Trophoblast cell (in vitro differentiated cells and primary cell): ENCODE measurements around the gene ATP8A2.

Source experiments
- DNase-seq, 2 donors: peaks; one replicate each; pipeline ENCODE4 v3.0.0-alpha.2; 2016
- H2AFZ ChIP-seq: 2 replicates; pipeline ENCODE4 v1.6.1; 2013; ENCODE audit warnings: low read length, moderate library complexity, mild to moderate bottlenecking; ENCODE audit not compliant: insufficient read depth, poor library complexity
- H2AK5ac ChIP-seq: 2 replicates; pipeline ENCODE4 v1.6.1; 2013; ENCODE audit warnings: mild to moderate bottlenecking, low read length
- H2BK120ac ChIP-seq: 2 replicates; pipeline ENCODE4 v1.6.1; 2013; ENCODE audit warnings: low read length, mild to moderate bottlenecking, moderate library complexity; ENCODE audit not compliant: insufficient read depth, poor library complexity
- H2BK12ac ChIP-seq: 2 replicates; pipeline ENCODE4 v1.6.1; 2013; ENCODE audit warnings: mild to moderate bottlenecking, low read length, moderate library complexity
- H2BK5ac ChIP-seq: 2 replicates; pipeline ENCODE4 v1.6.1; 2013; ENCODE audit warnings: low read length, low read depth, moderate library complexity, mild to moderate bottlenecking; ENCODE audit not compliant: poor library complexity
- H3K14ac ChIP-seq: 2 replicates; pipeline ENCODE4 v1.6.1; 2013; ENCODE audit warnings: mild to moderate bottlenecking, low read length
- H3K18ac ChIP-seq: 2 replicates; pipeline ENCODE4 v1.6.1; 2013; ENCODE audit warnings: mild to moderate bottlenecking, low read length
- H3K23ac ChIP-seq: 2 replicates; pipeline ENCODE4 v1.6.1; 2013; ENCODE audit warnings: low read length
- H3K27ac ChIP-seq: 2 replicates; pipeline ENCODE4 v1.5.1; 2013; ENCODE audit warnings: low read depth, mild to moderate bottlenecking, inconsistent platforms, low read length, moderate library complexity
- H3K27me3 ChIP-seq: 2 replicates; pipeline ENCODE4 v1.6.1; 2013; ENCODE audit warnings: inconsistent platforms, mild to moderate bottlenecking, low read length, moderate library complexity; ENCODE audit not compliant: insufficient read depth
- H3K36me3 ChIP-seq, 2 experiments: 1 replicate in 1 of 2; 2 replicates in 1 of 2; pipeline ENCODE4 v1.6.1; 2013; ENCODE audit warnings: low read length in 2 of 2, mild to moderate bottlenecking in 2 of 2, moderate library complexity in 1 of 2; ENCODE audit not compliant: insufficient read depth in 2 of 2, control insufficient read depth in 1 of 2
- H3K4ac ChIP-seq: 2 replicates; pipeline ENCODE4 v1.6.1; 2013; ENCODE audit warnings: low read depth, mild to moderate bottlenecking, low read length, moderate library complexity
- H3K4me1 ChIP-seq, 2 experiments: 1 replicate in 1 of 2; 2 replicates in 1 of 2; pipeline ENCODE4 v1.6.1; 2013; ENCODE audit warnings: low read length in 2 of 2, mild to moderate bottlenecking in 2 of 2, moderate library complexity in 1 of 2; ENCODE audit not compliant: insufficient read depth in 2 of 2, control insufficient read depth in 1 of 2
- H3K4me2 ChIP-seq: 2 replicates; pipeline ENCODE4 v1.6.1; 2013; ENCODE audit warnings: inconsistent platforms, mild to moderate bottlenecking, low read length, moderate library complexity
- H3K4me3 ChIP-seq: 2 replicates; pipeline ENCODE4 v1.5.1; 2013; ENCODE audit warnings: mild to moderate bottlenecking, low read depth, low read length, inconsistent platforms
- H3K79me1 ChIP-seq: one replicate; pipeline ENCODE4 v1.6.1; 2013; ENCODE audit warnings: low read length
- H3K79me2 ChIP-seq: 2 replicates; pipeline ENCODE4 v1.6.1; 2013; ENCODE audit warnings: low read length, mild to moderate bottlenecking; ENCODE audit not compliant: control insufficient read depth, insufficient read depth, poor library complexity
- H3K9ac ChIP-seq: 2 replicates; pipeline ENCODE4 v1.6.1; 2013; ENCODE audit warnings: mild to moderate bottlenecking, low read length
- H3K9me3 ChIP-seq: 2 replicates; pipeline ENCODE4 v1.6.1; 2013; ENCODE audit warnings: low read depth, mild to moderate bottlenecking, control low read depth, inconsistent platforms, low read length; ENCODE audit not compliant: insufficient read depth
- H4K12ac ChIP-seq: 2 replicates; pipeline ENCODE4 v1.6.1; 2013; ENCODE audit warnings: low read depth, mild to moderate bottlenecking, low read length, moderate library complexity
- H4K8ac ChIP-seq: 2 replicates; pipeline ENCODE4 v1.6.1; 2013; ENCODE audit warnings: low read depth, mild to moderate bottlenecking, low read length, moderate library complexity
- H4K91ac ChIP-seq: one replicate; pipeline ENCODE4 v1.6.1; 2013; ENCODE audit warnings: low read depth, mild to moderate bottlenecking, low read length, moderate library complexity
- WGBS: extraction: QIAGEN DNeasy Blood & Tissue Kit; methylation state at CpG from one replicate; pipeline ENCODE4 v1.1.7; 2013; ENCODE audit warnings: missing lambda C conversion rate; ENCODE audit not compliant: insufficient read length, insufficient coverage; ENCODE audit errors: extremely low coverage; 5-methylcytosine and 5-hydroxymethylcytosine counted together

Gene ATP8A2

DNA sequence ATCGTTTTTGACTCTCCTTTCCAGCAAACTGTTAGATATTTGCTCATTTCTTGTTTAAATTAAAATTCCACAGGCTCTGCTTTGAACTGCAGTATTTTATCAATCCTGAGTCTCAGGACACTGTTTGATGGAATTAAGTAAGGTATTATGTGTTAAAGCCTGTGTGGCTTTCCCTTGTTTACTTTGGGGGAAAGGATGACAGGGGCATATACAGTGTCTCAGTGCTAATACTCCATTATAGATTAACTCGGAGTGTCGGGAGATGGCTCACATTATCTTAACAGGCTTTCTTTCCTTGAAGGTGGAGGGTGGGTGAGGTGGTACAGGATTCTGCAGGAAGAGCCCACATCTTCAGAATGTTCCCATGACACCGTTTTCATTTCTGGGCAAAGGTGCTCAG, 595.4 kb downstream of the ATP8A2 start:
- Histone ChIP-seq H3K23ac (no peak overlapping the region), H3K4me1 (no peaks in the 10 kb centered on the region), H3K79me2 (no peaks in the 10 kb centered on the region), H3K4me3 (no peak overlapping the region), H4K8ac (no peak overlapping the region), H3K14ac (no peak overlapping the region), H3K79me1 (no peaks in the 10 kb centered on the region), H3K27me3 (no peaks in the 10 kb centered on the region), H3K27ac (no peak overlapping the region), H2BK12ac (no peak overlapping the region), H2BK5ac (no peak overlapping the region), H3K9me3 (no peaks in the 10 kb centered on the region), H3K4ac (no peak overlapping the region), H2AK5ac (no peak overlapping the region), H2BK120ac (no peak overlapping the region), H3K4me2 (no peak overlapping the region), H3K36me3 (no peaks in the 10 kb centered on the region), H3K9ac (no peak overlapping the region), H4K12ac (no peak overlapping the region), H3K18ac (no peak overlapping the region), H4K91ac (no peak overlapping the region), H2AFZ (no peak overlapping the region)
- DNase-seq, result no peak
- no CpG with 5 or more reads among the region's 4 CpGs for WGBS

DNA sequence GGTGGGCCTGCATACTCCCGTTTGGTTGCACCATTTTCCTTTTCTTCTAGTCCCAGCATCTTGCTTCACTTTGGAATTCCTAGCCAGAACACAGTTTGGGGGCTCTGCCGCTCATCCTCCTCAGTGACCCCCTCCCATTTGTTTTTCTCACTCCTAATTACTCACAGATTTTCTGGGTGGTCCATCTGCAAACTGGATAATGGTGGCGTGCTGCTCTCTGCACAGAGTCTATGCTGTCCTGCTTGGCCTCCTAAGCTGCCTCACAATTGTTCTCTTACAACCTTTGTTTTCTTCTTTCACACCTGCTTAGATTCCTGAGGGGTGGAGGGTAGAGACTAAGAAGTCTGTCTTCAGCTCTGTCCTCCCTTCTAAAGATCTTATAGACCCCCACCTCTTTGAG, 599.3 kb downstream of the ATP8A2 start:
- Histone ChIP-seq H4K91ac (no peak overlapping the region), H4K8ac (no peak overlapping the region), H4K12ac (no peak overlapping the region), H3K79me2 (no peaks in the 10 kb centered on the region), H3K14ac (no peak overlapping the region), H3K4ac (no peak overlapping the region), H3K79me1 (no peaks in the 10 kb centered on the region), H2AK5ac (no peak overlapping the region), H2BK12ac (no peak overlapping the region), H3K27me3 (no peaks in the 10 kb centered on the region), H3K27ac (no peak overlapping the region), H3K18ac (no peak overlapping the region), H3K23ac (no peak overlapping the region), H3K9ac (no peak overlapping the region), H2BK5ac (no peak overlapping the region), H3K9me3 (no peaks in the 10 kb centered on the region), H2AFZ (no peak overlapping the region), H2BK120ac (no peak overlapping the region), H3K4me1 (no peaks in the 10 kb centered on the region), H3K36me3 (no peaks in the 10 kb centered on the region), H3K4me2 (no peak overlapping the region), H3K4me3 (no peak overlapping the region)
- no peak for DNase-seq
- WGBS, result no CpG with 5 or more reads among the region's 3 CpGs

DNA sequence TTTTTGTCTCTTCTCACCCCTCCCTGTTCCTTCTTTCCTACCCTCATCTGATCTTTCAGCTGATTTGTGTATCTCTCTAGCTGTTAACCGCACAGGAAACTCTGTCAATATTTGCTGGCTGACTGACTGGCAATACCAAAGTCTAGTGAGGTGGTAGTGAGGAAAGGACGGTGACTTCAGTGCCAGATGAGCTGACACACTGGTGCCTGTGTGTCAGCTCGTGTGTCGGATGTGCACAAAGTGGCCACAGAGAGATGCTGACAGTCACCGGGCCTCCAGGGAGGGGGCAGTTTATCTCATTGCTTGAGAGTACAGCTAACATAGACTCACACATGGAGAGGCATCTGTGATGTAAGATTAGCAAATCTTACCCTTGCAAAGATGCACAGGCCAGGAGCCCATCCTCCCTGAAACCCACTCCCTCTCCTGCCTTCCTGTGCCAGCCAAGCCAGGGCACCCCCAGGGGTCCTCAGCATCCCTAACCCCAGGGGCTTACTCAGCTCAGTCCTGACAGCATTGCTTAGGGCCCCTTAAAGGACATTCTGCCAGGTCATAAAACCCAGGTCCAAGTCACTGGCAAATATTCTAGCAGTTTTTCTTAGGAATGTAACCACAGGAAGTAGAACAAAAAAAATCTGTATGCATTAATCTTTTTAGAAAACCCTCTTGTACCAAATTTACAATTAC, 599.8 kb downstream of the ATP8A2 start:
- H3K4ac ChIP-seq, result no peak overlapping the region
- no peak overlapping the region for H3K4me3 ChIP-seq
- H4K91ac ChIP-seq, result no peak overlapping the region
- no peaks in the 10 kb centered on the region for H3K4me1 ChIP-seq
- no peak for DNase-seq
- H4K8ac ChIP-seq, result no peak overlapping the region
- H3K36me3 ChIP-seq, result no peaks in the 10 kb centered on the region
- H3K27ac ChIP-seq, result no peak overlapping the region
- H2AK5ac ChIP-seq, result no peak overlapping the region
- H3K23ac ChIP-seq, result no peak overlapping the region
- no peak overlapping the region for H2BK12ac ChIP-seq
- H3K14ac ChIP-seq, result no peak overlapping the region
- H3K18ac ChIP-seq, result no peak overlapping the region
- H3K79me1 ChIP-seq, result no peaks in the 10 kb centered on the region
- no CpG with 5 or more reads among the region's 5 CpGs for WGBS
- no peak overlapping the region for H2AFZ ChIP-seq
- no peak overlapping the region for H3K9ac ChIP-seq
- no peak overlapping the region for H2BK120ac ChIP-seq
- H4K12ac ChIP-seq, result no peak overlapping the region
- H2BK5ac ChIP-seq, result no peak overlapping the region
- H3K79me2 ChIP-seq, result no peaks in the 10 kb centered on the region
- H3K9me3 ChIP-seq, result no peaks in the 10 kb centered on the region
- no peaks in the 10 kb centered on the region for H3K27me3 ChIP-seq
- H3K4me2 ChIP-seq, result no peak overlapping the region

DNA sequence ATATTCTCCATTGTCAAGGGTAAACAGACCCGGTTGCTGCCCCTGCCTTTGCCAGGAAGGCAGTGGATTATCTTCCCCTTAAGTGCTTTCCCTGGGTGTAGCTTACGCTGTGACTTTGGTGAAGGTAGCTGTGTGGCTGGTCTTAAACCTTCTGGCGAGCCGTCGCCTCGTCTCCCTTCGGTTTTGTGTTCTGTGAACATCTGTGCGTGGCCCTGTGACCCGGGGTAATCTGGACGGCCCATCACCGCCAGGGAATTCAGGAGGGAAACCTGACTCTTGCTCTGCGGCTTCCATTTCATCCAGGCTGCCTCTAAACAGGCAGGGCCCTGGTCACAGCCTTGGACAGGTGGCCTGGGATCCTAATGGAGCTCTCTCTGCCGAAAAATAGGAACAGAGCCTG, 601.3 kb downstream of the ATP8A2 start:
- no peak overlapping the region for H3K4ac ChIP-seq
- H2BK5ac ChIP-seq, result no peak overlapping the region
- no peaks in the 10 kb centered on the region for H3K79me1 ChIP-seq
- no peak overlapping the region for H3K4me3 ChIP-seq
- no peak overlapping the region for H2AK5ac ChIP-seq
- no peak overlapping the region for H3K23ac ChIP-seq
- H3K27ac ChIP-seq, result no peak overlapping the region
- no peak overlapping the region for H3K18ac ChIP-seq
- no peak overlapping the region for H4K12ac ChIP-seq
- WGBS, result no CpG with 5 or more reads among the region's 13 CpGs
- no peak for DNase-seq
- H4K8ac ChIP-seq, result no peak overlapping the region
- no peak overlapping the region for H2BK12ac ChIP-seq
- H2AFZ ChIP-seq, result no peak overlapping the region
- H3K79me2 ChIP-seq, result no peaks in the 10 kb centered on the region
- H3K9me3 ChIP-seq, result no peaks in the 10 kb centered on the region
- H3K9ac ChIP-seq, result no peak overlapping the region
- no peak overlapping the region for H3K4me2 ChIP-seq
- no peak overlapping the region for H2BK120ac ChIP-seq
- H3K36me3 ChIP-seq, result no peaks in the 10 kb centered on the region
- H3K4me1 ChIP-seq, result peaks cover 0 to 2% of the 10 kb centered on the region in 2 experiments
- H3K14ac ChIP-seq, result no peak overlapping the region
- no peak overlapping the region for H4K91ac ChIP-seq
- H3K27me3 ChIP-seq, result no peaks in the 10 kb centered on the region
